Calu3 (cell line): ENCODE data around the gene RAB14. TPM values are rescaled to one million over a fixed set of nuclear protein-coding genes. Genes with fewer than 3 reads are reported as not detected.
A peak's percentile ranks its signal among the peaks of the same experiment; 100 is the strongest.

ENCODE experiments used
- BruUV-seq: library from RNA; stranded (reverse); fragments of 400-500 nt; replicated peaks from 2 replicates; lab custom pipeline; 2021; lab: Mats Ljungman, UMichigan
- CTCF ChIA-PET: fragments of 300-600 bp; sonication (Branson Sonifier 250); formaldehyde crosslinking; loops from one replicate; lab custom pipeline; 2022; ENCODE audit warnings: antibody characterized with exemption; lab: Charles Lee
- DNase-seq: peaks from one replicate; pipeline ENCODE4 v3.0.0; 2022
- H3K27ac Mint-ChIP-seq: one replicate; pipeline ENCODE4 v1.8.0; 2022; ENCODE audit warnings: mixed read lengths; ENCODE audit not compliant: unreplicated experiment
- H3K27me3 Mint-ChIP-seq: one replicate; pipeline ENCODE4 v1.8.0; 2022; ENCODE audit warnings: mixed read lengths; ENCODE audit not compliant: unreplicated experiment
- H3K36me3 Mint-ChIP-seq: one replicate; pipeline ENCODE4 v1.8.0; 2022; ENCODE audit warnings: mild to moderate bottlenecking, moderate library complexity, mixed read lengths; ENCODE audit not compliant: insufficient read depth, unreplicated experiment
- H3K4me1 Mint-ChIP-seq: one replicate; pipeline ENCODE4 v1.8.0; 2022; ENCODE audit warnings: mild to moderate bottlenecking, low read depth, mixed read lengths; ENCODE audit not compliant: unreplicated experiment
- H3K4me3 Mint-ChIP-seq: one replicate; pipeline ENCODE4 v1.8.0; 2022; ENCODE audit warnings: mild to moderate bottlenecking, low read depth, moderate library complexity, mixed read lengths; ENCODE audit not compliant: unreplicated experiment
- H3K9me3 Mint-ChIP-seq: one replicate; pipeline ENCODE4 v1.8.0; 2022; ENCODE audit warnings: low read depth, mixed read lengths; ENCODE audit not compliant: unreplicated experiment
- intact Hi-C: fragments of 100-400 bp; cut with micrococcal nuclease; formaldehyde crosslinking; loops from one replicate; pipeline ENCODE4 v1.10.0; 2022; ENCODE audit not compliant: unreplicated experiment
- total RNA-seq: library from RNA; stranded (reverse); gene quantifications from 2 replicates; pipeline ENCODE4 v1.2.3, GENCODE V29; 2022
- TF ChIP-seq, protein P1 (sequence below): fragments of 200-600 bp; IDR thresholded peaks from one replicate; pipeline ENCODE4 v1.8.0; 2022; ENCODE audit warnings: antibody characterized with exemption; ENCODE audit not compliant: unreplicated experiment

The RAB14 gene
- total RNA-seq, 1 experiment from 2014 or later, result 42.5 TPM

DNA sequence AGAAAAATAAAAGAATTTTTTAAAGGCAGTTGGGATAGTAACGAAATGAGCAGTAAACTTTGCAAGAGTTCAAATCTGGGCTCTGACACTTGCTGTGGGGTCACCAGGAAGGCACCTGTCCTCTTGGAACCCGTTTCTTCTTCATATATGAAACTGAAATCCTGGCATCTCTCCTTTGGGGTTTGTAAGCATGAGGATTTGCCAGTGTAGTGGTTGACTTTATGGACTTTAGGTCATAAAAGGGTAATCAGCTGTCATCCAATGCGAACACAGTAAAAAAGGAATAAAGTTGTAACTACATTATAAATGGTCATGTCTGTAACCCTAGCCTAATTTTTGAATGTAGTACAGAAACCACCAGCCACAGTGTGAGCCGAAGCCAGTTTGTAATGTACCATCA is 1.3 kb downstream of the RAB14 start:
- intact Hi-C loops, result no loop called here
- Mint-ChIP-seq H3K27me3 (no peaks in the 10 kb centered on the region), H3K4me1 (peaks cover 16% of the 10 kb centered on the region), H3K27ac (peak overlapping the region; percentile 63), H3K9me3 (no peaks in the 10 kb centered on the region), H3K4me3 (peak overlapping the region; percentile 82), H3K36me3 (peaks cover 26% of the 10 kb centered on the region)
- DNase-seq, result no peak
- CTCF ChIA-PET, result no interaction called here
- TSS peak; percentile 47 for BruUV-seq
- TF ChIP-seq, protein P1, sequence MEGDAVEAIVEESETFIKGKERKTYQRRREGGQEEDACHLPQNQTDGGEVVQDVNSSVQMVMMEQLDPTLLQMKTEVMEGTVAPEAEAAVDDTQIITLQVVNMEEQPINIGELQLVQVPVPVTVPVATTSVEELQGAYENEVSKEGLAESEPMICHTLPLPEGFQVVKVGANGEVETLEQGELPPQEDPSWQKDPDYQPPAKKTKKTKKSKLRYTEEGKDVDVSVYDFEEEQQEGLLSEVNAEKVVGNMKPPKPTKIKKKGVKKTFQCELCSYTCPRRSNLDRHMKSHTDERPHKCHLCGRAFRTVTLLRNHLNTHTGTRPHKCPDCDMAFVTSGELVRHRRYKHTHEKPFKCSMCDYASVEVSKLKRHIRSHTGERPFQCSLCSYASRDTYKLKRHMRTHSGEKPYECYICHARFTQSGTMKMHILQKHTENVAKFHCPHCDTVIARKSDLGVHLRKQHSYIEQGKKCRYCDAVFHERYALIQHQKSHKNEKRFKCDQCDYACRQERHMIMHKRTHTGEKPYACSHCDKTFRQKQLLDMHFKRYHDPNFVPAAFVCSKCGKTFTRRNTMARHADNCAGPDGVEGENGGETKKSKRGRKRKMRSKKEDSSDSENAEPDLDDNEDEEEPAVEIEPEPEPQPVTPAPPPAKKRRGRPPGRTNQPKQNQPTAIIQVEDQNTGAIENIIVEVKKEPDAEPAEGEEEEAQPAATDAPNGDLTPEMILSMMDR, result no peak

DNA sequence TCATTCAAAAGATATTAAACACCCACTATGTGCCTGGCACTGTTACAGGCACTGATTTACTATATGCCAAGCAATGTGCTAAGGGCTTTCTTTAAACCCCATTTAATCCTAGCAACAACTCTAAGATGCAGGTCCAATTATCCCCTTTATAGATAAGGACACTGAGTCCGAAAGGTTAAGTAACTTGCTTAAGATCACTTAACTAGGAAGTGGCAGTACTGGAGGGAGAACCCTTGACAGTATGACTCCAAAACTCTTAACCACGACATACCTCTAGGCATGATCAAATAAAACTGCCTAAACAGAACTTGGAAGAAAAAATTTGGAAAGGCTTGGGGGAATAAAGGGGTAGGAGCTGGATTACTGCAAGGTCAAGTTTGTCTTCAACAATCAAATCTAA is 1.7 kb downstream of the RAB14 start:
- BruUV-seq, result no TSS peak
- peak overlapping the region; percentile 82 for H3K4me3 Mint-ChIP-seq

GRCh38 chr9:121198512-121199042 is 3.1 kb downstream of the RAB14 start:
- H3K9me3 Mint-ChIP-seq, result no peaks in the 10 kb centered on the region
- no TSS peak for BruUV-seq
- H3K36me3 Mint-ChIP-seq, result peaks cover 26% of the 10 kb centered on the region
- no peak for DNase-seq
- intact Hi-C loops, result no loop called here
- peaks cover 30% of the 10 kb centered on the region for H3K4me1 Mint-ChIP-seq
- peak overlapping the region; percentile 82 for H3K4me3 Mint-ChIP-seq
- CTCF ChIA-PET, result interaction anchor here (1.5 kb wide), 1 partner anchor 27 kb away, joined by 3 read pairs; no protein-coding TSS in a partner anchor
- peak overlapping the region; percentile 71 for H3K27ac Mint-ChIP-seq
- no peaks in the 10 kb centered on the region for H3K27me3 Mint-ChIP-seq
- TF ChIP-seq, protein P1, result no peak

More for the DNA sequence above, 1.7 kb downstream of the RAB14 start:
- intact Hi-C loops, result no loop called here
- Mint-ChIP-seq H3K27ac (peak overlapping the region; percentile 63), H3K36me3 (peaks cover 26% of the 10 kb centered on the region), H3K9me3 (no peaks in the 10 kb centered on the region), H3K4me1 (peaks cover 20% of the 10 kb centered on the region), H3K27me3 (no peaks in the 10 kb centered on the region)
- no peak for DNase-seq
- TF ChIP-seq, protein P1, result no peak
- CTCF ChIA-PET, result no interaction called here

DNA sequence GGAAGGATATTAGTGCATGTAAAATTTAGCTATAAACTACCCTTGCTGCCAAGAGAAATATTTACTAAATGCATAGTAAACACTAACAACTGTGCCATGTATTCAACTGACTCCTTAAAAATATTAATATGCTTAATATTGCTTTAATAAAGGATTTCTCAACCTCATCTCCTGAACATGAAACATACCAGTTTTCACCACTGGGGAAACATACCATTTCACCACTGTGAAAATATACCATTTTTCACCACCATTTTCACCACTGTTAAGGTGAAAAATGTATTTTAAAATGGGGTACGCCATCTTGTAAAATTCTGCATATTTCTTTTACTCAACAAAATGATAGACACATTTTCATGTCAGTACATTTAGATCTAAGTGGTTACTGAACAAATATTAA is 4.5 kb downstream of the RAB14 start:
- BruUV-seq, result no TSS peak
- intact Hi-C loops, result no loop called here
- no peak overlapping the region for H3K27ac Mint-ChIP-seq
- H3K27me3 Mint-ChIP-seq, result no peaks in the 10 kb centered on the region
- no peak for DNase-seq
- no peak overlapping the region for H3K4me3 Mint-ChIP-seq
- H3K36me3 Mint-ChIP-seq, result peaks cover 23% of the 10 kb centered on the region
- CTCF ChIA-PET, result no interaction called here
- H3K9me3 Mint-ChIP-seq, result no peaks in the 10 kb centered on the region
- TF ChIP-seq, protein P1, result no peak
- peaks cover 33% of the 10 kb centered on the region for H3K4me1 Mint-ChIP-seq
